ENCODE measurements around the gene CCDC187.
A peak's percentile ranks its signal among the peaks of the same experiment; 100 is the strongest.

The CCDC187 gene

DNA sequence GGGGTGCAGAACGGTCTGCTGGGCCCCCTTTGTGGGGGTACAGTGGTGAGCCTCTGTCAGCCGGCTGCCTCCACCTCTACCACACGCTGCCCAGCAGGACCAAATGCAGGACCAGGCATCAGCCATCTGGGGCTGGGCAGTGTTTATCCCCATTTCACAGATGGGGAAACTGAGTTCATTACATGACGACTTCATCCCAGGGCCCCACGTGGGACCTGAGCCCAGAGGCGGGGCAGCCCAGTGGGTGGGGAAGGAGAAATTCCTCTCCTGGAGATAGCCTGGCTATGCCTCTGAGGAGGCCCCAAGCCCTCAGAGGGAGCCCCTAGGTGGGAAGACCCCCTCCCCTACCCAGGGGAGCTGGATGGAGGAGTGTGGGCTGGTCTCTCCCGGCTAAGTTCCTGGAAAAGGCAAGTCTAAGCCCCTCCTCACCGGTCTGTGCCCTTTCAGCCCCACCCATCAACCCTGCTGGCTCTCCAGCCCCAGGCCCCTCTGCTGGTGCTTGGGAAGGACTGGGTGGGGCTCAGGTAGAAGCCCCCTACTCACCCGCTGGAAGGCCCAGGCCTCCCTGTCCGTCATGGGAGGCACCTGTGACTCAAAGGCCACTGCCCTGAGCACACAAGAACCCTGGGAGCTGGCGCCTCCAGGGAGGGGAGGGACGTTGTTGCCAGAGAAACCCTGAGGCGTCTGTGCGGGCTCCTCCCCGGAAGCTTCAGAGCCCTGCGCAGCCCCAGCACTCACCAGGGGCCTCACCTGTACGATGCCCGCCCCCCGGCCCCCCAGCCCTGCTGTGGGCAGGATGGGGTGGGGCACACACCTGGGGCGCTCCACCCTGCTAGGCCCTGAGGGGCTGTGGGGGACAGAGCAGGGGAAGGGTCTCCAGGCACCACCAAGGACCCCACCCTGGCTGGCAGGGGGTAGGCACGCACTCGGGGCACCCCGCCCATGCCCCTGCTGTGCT, 7.4 kb upstream of the CCDC187 start:
- DNase-seq (ENCODE audit: low spot score), result peak; percentile 76

DNA sequence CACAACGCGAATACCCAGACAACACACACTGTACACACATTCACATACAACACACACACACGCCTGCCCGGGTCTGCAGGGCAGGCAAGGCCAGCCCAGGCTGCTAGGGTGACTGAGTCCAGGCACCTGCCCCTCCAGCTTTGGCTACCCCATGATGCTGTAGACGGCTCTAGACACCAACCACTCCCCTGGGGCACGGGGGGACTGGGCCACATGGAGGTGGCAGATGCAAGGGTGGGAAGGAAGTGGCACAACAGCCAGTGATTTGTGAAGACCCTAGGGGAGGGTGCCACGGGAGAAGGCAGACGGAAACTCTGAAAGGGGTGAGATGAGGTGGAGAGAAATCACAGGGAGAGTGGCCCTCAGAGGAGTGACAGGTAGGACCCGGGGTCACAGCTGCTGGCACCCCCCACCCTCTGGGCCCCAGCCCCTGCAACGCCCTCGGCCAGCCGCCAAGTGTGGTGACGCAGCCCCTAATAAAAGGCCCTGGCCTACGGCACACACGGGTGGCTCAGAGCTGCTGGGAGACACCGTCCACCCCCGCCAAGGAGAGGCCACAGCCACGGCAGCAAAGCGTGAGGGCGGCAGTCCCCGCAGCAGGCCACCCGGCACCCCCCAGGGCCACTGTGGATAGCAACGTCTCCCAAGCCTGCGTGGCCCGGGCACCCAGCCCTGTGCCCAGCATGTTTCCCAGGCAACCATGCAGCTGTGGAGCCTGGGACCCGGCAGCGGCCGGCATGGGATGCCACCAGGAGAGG, 6.6 kb upstream of the CCDC187 start:
- no peak for DNase-seq (ENCODE audit: low spot score)

DNA sequence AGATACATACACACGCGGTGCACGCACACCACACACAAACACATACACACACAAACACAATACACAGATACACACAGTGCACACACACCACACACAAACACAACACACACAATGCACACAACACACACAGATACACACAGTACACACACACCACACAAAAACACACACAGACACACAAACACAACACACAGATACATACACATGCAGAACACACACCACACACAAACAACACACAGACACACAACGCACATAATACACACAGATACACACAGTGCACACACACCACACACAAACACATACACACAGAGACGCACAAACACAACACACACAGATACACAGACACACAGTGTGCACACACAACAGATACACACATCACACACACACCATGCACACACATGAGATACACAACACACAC, 5.9 kb upstream of the CCDC187 start:
- DNase-seq (ENCODE audit: low spot score), result no peak

DNA sequence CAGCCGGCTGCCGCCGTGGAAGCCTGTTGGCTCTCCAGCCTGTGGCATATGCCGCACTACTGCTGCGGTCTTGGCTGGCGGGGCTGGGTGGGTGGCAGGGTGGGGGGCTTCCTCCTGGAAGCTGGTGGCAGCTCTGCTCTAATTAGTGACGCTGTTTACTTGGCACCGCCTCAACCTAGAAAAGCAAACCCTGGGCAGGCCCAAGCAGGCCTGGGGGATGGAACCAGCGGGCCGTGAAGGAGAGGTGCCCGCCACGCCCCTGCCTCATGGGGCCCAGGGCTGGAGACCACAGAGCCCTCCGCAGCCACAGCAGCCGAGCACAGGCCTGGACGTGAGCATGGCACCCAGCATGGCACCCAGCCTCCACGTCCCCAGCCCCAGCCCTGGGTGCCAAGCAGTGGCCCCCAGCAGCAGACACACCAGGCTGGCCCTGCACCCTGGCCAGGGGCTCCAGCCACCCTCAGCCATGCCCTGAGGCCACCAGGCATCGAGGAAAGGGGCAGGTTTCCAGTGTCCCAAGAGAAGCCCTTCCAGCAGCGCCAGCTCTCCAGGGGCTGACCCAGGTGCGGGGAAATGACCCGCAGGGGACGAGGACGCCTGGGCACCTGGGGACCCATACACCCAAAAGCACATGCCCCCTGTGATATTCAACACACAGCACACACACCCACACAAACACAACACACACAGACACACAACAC, 5.4 kb upstream of the CCDC187 start:
- no peak for DNase-seq (ENCODE audit: low spot score)

DNA sequence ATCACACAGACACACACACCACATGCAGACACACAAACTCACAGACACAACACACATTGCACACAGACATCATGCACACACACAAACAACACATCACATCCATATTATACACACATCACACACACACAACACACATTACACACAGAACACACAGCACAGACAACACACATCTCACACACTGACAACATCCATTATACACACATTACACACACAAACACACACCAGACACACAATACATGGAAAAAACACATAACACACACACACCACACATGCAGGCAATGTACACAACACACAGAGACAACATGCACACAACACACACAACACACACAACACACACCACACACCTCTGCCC, 4.8 kb upstream of the CCDC187 start:
- no peak for DNase-seq (ENCODE audit: low spot score)

DNA sequence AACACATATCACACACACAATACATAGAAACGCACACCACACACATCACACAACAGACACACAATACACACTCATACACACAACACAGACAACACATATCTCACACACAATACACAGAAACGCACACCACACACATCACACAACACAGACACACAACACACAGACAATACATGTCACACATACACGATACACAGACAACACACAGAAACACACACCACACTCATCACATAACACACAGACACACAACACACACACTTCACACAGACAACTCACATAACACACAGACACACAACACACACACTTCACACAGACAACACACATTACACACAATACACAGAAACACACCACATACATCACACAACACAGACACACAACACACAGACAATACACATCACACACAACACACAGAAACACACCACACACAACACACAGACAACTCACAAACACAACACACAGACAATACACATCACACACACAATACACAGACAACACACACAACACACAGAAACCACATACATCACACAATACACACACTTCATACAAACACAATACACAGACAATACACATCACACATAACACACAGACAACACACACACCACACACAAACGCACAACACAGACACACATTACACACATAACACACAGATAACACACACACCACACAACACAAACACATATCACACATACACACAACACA, 4.3 kb upstream of the CCDC187 start:
- no peak for DNase-seq (ENCODE audit: low spot score)

DNA sequence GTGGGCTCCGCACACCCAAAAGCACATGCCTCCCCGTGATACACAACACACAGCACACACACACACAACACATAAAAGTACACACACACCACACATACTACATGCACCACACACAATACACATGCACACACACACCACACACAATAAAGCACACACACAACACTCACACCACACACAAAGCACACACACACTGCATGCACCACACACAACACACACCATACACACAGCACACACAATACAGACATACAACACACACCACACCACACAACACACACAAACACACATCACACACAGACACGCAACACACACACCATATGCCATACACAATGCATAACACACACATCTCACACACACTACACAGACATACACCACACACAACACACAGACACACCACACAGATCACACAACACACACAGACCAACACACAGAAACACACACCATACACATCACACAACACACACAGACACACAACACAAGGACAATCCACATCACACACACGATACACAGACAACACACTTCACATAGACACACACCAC, 3.4 kb upstream of the CCDC187 start:
- no peak for DNase-seq (ENCODE audit: low spot score)

DNA sequence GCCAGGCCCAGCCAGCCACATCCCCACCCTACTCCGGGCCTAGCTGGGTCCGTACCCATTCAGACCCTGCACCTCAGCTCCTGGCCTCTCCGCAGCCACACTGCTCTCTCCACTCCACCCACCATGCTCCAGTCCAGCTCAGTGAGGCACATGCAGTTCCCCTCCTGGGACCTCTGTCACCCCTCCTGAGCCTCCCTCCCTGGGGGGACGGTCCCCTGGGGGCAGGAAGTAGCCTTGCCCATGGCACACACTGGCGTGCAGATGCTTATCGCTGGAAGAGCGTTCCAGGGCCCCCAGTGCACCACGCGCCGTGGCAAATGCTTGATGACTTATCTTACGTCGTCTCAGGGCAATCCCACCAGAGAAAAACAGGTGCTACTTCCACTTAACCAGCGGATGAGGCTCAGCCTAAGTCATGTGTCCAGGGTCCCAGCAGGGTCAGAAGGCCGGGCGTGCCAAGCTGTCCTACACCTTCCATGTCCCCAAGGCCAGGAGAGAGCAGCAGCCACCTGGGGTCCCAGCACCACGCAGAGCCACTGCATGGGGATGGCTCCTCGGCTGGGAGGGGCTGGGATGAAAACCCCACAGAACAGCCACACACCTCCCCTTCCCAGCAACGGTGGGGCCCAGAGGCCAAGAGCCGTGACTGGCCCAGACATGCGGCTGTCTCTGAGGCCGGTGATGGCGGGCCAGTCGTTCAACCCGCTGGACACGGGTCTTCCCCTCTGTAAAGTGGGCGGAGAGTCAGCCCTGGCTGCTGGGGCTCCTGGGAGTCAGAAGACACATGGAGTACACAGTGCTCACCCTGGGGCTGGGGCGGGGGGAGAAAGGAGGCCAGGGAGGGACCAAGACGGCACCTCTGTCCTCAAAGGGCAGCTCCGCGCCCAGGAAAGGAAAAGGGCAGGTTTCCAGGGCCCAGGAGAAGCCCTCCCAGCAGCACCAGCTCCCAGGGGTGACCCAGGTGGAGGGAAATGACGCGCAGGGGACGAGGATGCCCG, 2.6 kb upstream of the CCDC187 start:
- DNase-seq (ENCODE audit: low spot score), result no peak

DNA sequence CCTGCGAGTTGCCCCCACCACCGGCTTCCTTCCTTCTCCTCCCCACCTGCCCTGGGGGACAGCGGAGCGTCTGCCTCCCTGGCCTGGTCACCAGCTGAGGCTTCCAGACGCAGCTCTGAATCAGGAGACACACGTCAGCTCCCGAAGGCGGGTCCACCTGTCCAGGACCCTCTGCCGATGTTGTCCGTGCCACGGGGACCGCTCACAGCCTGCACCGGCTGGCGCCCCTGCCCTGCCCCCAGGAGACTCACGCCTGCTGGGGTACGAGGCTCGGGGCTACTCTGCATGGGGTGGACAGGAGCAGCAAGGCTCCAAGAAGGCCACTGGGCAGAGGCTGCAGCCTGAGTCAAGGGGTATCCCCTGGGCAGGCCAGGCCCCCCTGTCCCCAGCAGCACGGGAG, 1.9 kb upstream of the CCDC187 start:
- DNase-seq (ENCODE audit: low spot score), result no peak

DNA sequence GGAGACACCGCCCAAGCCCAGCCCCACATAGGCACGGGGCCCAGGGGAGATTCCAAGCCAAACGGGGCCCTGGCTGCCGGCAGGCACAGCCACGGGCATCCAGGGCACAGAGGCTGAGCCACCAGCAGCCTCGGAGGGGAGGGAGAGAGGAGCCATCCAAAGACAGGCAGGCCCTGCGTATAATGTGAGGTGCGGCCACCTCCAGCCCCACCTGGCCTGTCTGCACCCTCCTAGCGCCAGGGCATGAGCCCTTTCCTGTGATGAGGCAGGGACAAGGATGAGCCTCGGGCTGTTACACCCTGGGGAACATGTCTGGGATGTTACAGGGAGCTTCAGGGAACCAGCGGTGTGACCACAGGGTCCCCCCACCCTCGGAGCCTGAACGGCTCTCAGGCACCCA, 1.1 kb upstream of the CCDC187 start:
- no peak for DNase-seq (ENCODE audit: low spot score)

DNA sequence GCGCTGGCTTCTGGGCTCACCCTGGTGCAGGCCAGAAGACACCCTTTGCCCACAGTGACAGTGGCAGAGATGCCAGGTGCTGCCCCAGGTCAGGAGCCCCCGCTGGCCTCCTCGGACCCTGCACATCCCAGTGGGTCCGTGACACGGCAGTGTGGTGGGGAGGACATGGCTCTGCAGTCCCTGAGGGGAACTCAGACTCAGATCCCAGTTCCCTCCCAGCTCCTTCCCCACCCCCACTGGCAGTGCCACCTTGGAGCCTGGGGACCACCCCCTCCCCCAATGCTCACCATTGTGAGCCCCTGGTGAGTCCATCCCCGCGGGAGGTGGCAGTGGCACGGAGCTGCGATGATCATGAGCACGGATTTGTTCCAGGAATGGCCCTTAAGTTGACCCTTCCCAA, 562 bp upstream of the CCDC187 start:
- no peak for DNase-seq (ENCODE audit: low spot score)

DNA sequence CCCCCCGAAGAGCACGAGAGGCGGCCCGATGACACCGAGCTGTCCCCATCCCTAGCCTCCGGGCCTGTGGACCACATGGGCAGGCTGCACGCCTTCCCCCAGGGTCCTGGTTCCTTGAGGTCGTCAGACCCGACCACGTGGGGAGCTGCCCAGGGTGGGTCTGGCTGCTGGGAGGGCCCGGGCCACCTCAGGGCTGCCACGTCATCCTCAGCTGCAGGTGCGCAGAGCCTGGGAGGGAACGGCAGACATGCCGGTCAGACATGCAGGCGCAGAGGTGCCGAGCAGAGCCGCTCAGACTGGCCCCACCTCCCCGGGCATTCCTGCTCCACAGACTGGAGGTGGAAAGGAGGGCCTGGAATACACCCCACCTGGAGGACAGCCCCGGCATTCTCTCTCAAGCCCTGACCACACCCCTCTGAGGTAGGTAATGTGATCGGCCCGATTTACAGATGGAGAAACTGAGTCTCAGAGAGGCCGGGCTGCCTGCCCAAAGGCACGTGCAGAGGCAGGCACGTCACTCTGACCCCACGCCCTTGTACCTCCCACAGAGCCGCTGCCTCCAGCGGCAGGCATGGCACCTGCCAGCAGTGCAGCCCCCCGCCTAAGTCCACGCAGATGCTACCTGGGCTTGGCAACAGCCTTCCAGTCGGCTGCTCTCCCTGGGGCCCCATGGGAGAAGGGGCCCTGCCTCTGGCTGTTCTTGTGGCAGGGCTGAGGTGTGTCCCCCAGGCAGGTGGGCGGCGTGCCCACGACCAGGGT, 649 bp downstream of the CCDC187 start:
- DNase-seq (ENCODE audit: low spot score), result no peak

DNA sequence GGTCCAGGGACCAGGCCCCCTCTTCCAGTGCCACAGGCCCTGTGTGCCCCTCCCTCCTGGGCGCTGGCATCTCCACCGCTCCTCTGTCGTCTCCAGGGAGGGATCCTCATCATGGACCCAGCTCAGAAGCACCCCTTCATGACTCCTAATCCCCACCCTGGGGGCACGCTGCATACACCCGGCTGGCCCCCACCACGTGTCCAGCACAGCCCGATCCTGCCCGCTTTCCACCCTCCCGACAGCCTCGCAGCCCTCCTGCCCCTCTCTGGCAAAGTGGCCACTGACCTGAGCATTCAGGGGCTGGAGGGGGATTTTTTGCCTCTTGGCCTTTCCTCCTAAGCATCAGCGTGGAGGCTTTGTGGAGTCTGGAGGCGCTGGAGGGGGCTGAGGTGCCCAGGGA, 1.4 kb downstream of the CCDC187 start:
- no peak for DNase-seq (ENCODE audit: low spot score)

DNA sequence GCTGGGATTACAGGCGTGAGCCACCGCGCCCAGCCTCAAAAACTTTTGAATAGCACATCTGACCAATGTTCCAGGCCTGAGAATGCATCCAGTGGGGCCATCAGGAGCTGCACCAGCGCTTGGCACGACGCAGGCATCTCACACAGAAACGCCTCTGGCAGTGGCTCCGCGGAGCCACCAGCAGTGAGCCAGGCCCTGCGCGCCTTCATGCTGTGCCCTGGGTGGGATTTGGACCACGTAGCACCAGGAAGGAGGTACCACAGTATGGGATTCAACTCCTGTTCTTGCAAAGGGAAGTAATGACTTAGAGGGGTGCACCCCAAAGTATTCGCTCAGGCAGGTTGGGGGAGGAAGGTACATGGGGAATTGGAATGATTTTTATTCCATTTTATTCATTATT, 3.0 kb downstream of the CCDC187 start:
- no peak for DNase-seq (ENCODE audit: low spot score)

DNA sequence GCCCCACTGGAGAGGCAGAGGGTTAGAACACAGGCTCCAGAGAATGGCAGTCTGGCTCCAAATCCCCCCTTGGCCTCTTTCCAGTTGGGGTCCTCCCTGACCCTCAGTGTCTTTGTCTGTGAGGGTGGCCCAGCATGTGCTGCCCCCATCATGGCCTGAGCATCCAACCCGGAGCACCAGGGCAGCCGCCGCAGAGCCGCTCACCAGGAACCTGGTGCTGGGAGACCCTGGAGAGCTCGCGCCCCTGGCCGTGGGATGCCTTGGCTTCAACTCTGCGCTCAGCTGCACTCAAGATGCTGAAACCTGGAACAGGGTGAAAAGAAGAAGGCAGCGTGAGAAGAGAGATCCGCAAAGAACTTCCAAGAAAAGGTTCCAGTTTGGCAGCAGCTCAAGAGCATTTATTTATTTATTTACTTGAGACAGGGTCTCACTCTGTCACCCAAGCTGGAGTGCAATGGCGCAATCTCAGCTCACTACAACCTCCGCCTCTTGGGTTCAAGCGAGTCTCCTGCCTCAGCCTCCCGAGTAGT, 3.8 kb downstream of the CCDC187 start:
- DNase-seq (ENCODE audit: low spot score), result no peak

DNA sequence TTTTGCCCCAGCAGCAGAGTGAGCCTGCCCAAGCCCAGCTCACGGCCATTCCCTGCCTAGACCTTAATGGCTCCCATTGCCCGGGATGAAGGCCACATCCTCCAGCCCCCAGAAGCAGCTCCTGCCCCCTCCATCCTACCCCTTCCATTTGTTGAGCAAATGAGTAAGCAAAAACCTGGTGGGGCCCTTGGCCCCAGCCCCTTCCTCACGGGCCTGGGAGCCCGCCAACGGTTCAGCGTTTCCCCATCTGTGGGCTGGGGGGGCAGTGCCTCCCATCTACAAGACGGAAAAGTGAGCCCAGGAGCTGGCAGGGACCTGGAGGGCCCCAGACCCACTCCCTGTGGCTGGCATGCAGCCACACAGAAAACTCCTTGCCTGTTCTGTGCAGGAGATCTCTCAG, 4.4 kb downstream of the CCDC187 start:
- no peak for DNase-seq (ENCODE audit: low spot score)

DNA sequence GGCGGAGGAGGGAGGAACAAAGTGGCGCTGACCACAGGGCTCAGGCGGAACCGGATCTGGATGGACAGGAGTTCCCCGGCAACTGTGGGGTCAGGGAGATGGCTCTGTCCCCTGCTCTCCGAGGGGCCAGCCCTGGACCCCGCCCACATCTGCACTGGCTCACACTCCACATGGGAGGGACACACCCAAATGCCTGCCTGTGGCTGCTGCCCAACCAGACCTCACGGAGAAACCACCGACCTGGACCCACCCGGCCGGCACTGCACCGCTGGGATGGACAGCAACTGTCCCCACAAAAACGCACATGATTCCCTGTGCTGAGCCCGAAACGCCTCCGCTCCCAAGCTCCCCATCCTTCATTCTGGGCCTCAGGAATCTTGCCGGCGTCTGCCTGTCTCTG, 4.8 kb downstream of the CCDC187 start:
- no peak for DNase-seq (ENCODE audit: low spot score)

DNA sequence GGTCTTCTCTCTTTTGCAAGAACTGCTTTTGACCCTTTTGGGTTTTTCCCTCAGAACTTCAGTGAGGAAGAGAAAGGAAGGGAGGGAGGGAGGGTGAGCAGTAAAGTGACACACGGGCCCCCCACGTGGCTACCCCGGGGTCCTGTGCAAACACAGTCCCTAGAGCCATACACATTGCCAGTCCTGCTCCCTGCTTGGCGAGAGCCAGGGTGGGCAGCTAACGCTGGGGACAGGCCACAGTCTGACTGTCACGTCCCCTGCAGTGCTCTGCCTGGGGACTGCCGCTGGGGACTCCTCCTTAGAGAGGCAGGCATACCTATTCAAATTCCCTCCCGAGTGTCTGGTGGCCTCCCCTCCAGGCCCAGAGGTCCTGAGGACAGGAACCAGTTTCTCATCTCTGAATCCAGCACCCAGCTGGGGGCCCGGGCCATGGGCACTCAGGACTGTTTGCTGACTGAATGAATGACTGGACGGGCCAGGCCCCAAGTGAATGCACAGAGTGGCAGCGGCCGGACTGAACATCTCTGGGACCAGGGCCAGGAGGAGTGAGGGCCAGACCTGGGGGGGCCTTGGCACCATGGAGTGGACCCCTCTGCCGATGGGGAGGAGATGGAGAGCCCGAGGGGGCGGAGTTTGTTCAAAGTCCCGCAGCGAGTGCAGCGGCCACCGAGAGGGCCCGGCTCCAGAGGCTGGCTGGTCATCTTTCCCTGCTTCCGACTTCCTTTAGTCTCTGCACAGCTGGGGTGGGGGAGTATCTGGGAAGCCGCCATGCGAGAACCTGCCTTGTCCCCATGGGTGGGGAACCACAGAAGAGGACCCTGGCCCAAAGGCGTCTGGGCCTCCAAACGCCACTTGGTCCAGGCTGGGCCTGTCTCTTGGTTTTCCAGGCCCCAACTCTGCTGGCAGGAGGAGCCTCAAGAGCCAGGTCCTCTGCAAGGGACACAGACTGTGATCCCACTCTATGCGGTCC, 5.8 kb downstream of the CCDC187 start:
- no peak for DNase-seq (ENCODE audit: low spot score)

All from iPS-NIHi11 (cell line).